GM18505 (cell line): ENCODE results near the gene GBGT1.

Experiments
- ATAC-seq: cut with Tn5 transposase; IDR thresholded peaks from one replicate; pipeline ENCODE4 v1.9.1; 2021; ENCODE audit not compliant: unreplicated experiment
- POLR2A ChIP-seq: IDR thresholded peaks from 4 replicates; pipeline ENCODE4 v1.6.1; 2011; ENCODE audit warnings: borderline replicate concordance; ENCODE audit not compliant: insufficient read depth, insufficient read length; ENCODE audit errors: extremely low read depth

The GBGT1 gene

GRCh38 chr9:133203506-133204075 is 39.9 kb upstream of the GBGT1 start:
- TF ChIP-seq POLR2A, result no peak
- no peak for ATAC-seq

DNA sequence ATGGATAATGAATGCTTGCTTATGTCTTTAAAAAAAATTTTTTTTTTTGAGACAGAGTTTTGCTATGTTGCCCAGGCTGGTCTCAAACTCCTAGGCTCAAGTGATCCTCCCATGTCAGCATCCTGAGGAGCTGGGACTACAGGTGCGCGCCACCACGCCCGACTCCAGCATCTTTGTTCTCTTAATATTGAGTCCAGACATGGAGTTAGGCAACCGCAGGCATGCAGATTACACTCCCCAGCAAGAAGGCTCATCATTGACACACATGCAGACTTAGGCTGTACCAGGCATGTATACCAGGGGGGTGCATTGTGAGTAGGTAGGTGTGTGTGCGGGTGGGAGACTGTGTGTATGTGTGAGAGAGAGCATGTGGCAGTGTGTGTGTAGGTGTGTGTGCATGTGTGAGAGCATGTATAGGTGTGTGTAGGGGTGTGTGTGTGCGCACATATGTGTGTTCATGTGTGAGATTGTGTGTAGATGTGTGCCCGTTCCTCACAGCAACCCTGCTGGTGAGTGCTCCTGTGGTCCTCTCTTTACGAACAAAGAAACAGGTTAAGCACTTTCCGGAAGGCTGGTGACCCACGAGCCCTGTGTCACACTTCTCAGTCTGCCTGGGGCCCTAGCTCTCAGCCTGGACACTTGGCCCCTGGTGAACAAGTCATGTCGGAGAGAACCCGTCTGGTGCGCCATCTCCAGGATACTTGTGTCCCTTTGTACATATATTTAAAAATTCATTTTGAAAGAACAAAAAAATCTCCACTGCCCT is 39.2 kb upstream of the GBGT1 start:
- no peak for TF ChIP-seq POLR2A
- ATAC-seq, result no peak

DNA sequence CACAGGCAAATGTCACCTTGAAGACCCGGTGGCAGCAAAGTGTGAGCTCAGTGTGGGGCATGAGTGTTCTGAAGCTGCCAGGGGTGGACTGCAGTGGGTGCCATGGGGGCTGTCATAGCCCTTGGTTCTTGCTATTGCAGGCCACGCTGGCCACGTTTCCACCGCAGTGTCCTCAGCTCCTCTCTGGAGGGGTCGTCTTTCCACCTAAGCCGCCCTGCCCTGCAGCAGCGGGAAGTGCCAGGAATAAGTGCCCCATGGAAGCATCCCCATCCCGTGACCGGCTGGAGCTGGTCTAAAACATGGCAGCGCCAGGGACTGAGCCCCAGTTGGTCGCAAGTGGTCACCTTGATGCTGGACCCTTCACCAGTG is 38.4 kb upstream of the GBGT1 start:
- ATAC-seq, result no peak
- TF ChIP-seq POLR2A, result no peak

DNA sequence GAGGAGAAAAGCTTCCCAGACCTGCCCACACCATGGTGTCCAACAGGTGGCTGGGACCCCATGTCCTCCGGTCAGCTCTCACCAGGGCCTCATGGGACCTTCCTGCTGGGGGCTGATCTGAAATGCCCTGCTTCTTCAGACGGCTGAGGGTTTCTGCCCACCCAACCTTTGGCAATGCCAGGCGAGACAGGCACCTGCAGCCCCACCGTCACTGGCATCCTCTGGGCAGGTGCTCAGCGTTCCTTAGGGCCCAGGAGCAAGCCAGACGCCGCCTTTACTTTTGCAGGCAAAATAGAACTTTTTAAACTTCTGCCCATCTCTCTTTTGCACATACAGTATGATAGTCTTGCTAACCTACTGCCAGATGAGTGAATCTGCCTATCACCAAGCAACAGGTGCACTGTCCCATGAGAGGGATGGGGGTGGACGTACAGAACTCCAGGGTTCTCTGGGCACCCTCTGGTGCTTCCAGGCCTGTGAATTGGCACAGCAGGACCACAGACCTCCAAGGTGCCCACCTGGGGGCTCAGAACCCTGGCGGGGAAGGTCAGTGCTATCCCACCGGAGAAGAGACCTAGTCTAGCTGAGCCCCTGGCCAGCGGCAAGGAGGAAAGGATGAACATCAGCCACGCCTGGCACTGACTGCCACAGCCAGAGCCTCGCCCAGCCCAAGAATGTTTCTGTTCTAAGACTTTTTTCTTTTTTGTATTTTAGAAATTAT is 37.9 kb upstream of the GBGT1 start:
- no peak for TF ChIP-seq POLR2A
- no peak for ATAC-seq

DNA sequence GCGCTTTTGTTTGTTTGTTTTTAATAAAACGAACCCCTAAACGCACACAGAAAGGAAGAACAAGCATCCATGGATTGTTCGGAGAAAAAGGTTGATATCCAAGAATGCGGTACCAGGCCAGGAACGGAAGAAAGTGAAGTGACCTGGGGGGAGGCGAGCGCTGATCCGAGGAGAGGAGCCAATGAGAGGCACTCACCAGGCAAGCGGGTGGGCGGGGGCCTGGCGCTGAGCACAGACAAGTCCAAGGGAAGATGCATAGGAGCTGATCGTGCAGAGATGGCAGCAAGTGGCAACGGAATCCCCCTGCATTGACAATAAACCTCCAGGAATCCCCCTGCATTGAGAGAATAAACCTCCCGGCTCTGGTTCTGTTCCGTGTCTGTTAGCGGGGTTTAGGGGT is 36.9 kb upstream of the GBGT1 start:
- ATAC-seq, result no peak
- no peak for TF ChIP-seq POLR2A

DNA sequence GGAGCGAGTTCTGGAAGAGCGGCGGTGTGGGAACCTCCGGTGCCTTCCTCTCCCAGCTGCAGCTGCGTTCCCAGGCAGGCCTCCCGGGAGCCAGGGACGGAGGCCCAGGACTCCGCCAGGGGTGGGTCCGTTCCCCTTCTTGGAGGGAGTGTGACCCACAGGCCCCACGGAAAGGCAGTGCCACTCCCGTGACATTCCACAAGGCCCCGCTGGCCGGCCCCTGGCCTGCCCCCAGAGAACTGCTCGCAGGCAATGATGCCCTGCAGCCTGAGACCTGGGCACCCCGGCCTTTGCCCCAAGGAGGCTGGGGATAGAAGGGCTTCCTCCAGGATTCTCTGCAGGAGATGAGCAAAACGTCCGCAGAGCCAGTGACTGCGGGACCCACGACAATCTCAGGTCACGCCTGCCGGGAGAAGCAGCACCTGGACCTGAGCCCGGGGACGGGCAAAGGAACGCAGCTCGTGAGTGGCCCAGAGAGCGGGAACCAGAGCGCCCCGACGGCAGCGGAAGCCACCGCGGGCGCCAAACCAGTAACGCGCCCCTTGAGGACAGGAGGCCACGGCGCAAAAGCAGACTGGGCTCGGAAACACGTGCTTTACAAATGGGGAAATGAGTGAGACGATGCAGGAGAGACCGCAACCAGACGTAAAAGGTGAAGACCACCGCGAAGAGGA is 36.1 kb upstream of the GBGT1 start:
- TF ChIP-seq POLR2A, result no peak
- no peak for ATAC-seq

GRCh38 chr9:133195029-133195428 is 31.3 kb upstream of the GBGT1 start:
- no peak for ATAC-seq
- no peak for TF ChIP-seq POLR2A

- no peak for ATAC-seq
- no peak for TF ChIP-seq POLR2A
These were observed 30.9 kb upstream of the GBGT1 start for GRCh38 chr9:133194597-133194996.

- no peak for TF ChIP-seq POLR2A
- no peak for ATAC-seq
These were observed 28.3 kb upstream of the GBGT1 start for GRCh38 chr9:133191989-133192388.

DNA sequence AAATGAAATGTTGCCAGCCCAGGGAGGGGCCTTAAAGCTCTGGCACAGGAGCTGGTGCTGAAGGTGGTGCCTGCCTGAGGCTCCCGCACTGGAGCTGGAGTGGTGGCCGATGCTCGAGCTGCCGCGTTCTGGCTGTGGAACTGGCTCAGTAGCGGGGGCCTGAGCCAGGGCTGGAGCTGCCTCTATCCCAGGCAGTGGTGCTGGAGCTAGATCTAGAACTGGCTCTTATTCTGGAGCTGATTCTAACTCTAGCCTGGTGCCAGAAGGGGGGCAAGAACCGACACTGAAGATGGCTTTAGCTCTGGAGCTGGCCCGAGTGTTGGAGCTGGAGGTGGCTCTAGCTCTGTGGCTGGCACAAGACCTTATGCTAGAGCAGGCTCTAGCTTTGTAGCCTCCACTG is 26.1 kb upstream of the GBGT1 start:
- no peak for ATAC-seq
- TF ChIP-seq POLR2A, result no peak

GRCh38 chr9:133188843-133189180 is 25.1 kb upstream of the GBGT1 start:
- no peak for ATAC-seq
- TF ChIP-seq POLR2A, result no peak

- no peak for TF ChIP-seq POLR2A
- ATAC-seq, result no peak
These were observed 24.5 kb upstream of the GBGT1 start for GRCh38 chr9:133188006-133188842.

DNA sequence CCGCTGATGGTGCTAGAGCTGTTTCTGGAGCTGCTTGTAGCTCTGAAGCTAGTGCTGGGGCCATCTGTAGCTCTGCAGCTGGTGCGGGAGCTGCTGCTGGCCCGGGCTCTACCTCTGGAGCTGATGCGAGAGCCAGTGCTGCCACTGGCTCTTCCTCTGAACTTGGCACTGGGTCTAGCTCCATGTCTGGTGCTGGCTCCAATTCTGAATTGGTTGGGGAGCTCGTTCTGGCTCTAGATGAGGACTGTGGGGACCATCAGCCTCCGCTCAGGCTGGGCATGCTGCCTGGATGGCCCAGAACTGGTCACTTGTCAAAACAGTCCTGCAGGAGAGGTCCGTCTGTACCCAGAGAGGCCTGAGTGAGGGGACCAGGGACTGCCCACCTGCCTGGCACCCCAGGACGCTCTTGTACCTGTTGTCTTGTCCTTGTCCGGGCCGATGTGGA is 23.9 kb upstream of the GBGT1 start:
- no peak for TF ChIP-seq POLR2A

GRCh38 chr9:133186736-133187135 is 23.0 kb upstream of the GBGT1 start:
- no peak for TF ChIP-seq POLR2A
- ATAC-seq, result no peak

More for the DNA sequence above, 23.9 kb upstream of the GBGT1 start:
- no peak for ATAC-seq

DNA sequence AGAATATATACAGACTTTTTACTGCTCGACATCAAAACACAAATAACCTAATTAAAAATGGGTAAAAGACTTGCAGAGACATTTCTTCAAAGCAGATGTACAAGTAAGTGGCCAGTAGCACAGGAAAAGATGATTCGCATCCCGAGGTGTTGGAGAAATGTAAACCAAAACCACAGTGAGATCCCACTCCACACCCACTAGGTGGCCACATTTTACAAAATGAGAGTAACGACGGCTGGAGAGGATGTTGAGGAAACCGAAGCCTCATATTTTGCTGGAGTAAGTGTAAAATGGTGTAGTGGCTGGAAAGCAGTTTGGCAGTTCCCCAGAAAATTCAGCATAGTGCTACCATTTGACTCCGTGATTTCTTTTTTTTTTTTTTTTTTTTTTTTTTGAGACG is 21.3 kb upstream of the GBGT1 start:
- no peak for ATAC-seq
- TF ChIP-seq POLR2A, result no peak
